ENCODE measurements around the gene LARGE1. TPM values are rescaled to one million over a fixed set of nuclear protein-coding genes. Genes with fewer than 3 reads are reported as not detected.
A peak's percentile ranks its signal among the peaks of the same experiment; 100 is the strongest.

The LARGE1 gene
- total and polyA plus RNA-seq, 7 donors, result 14.9 to 91.6 (median 46.1) TPM

GRCh38 chr22:33894515-33894914 lies 25.8 kb downstream of the LARGE1 start:
- ATAC-seq, result peak in 3 of 4 donors; percentile 45 to 60 (median 52)
- H3K4me1 ChIP-seq, result peaks cover 6% of the 10 kb centered on the region
- H3K9me3 ChIP-seq, result no peaks in the 10 kb centered on the region
- H3K36me3 ChIP-seq (ENCODE audit: insufficient read depth in 1 of 2, low read depth in 1 of 2), result no peaks in the 10 kb centered on the region
- intact Hi-C loops (cut with DNase I), result no loop called here
- WGBS, 3 donors, result 55 to 79% (median 63%) methylated on average over 2 of the region's 2 CpGs
- no peaks in the 10 kb centered on the region for H3K27me3 ChIP-seq (ENCODE audit: insufficient read depth in 3 of 3, low read length in 2 of 3)
- DNase-seq, result no peak
- no peak overlapping the region for H3K27ac ChIP-seq
- no peak for TF ChIP-seq CTCF (IDR thresholded peaks at IDR 0.05)
- H3K4me3 ChIP-seq, result no peak overlapping the region

- DNase-seq (no peak), ATAC-seq (no peak)
- intact Hi-C loops (cut with DNase I), result no loop called here
- no peaks in the 10 kb centered on the region for H3K36me3 ChIP-seq (ENCODE audit: insufficient read depth in 1 of 2, low read depth in 1 of 2)
- H3K27me3 ChIP-seq (ENCODE audit: insufficient read depth in 3 of 3, low read length in 2 of 3), result no peaks in the 10 kb centered on the region
- H3K4me1 ChIP-seq, result peaks cover 3% of the 10 kb centered on the region
- H3K4me3 ChIP-seq, result no peak overlapping the region
- no peaks in the 10 kb centered on the region for H3K9me3 ChIP-seq
- no peak for TF ChIP-seq CTCF (IDR thresholded peaks at IDR 0.05)
- no peak overlapping the region for H3K27ac ChIP-seq
These were observed 26.2 kb downstream of the LARGE1 start for GRCh38 chr22:33894036-33894435.

GRCh38 chr22:33893512-33893911 lies 26.8 kb downstream of the LARGE1 start:
- H3K27ac ChIP-seq, result no peak overlapping the region
- ATAC-seq, result no peak
- peaks cover 3% of the 10 kb centered on the region for H3K4me1 ChIP-seq
- intact Hi-C loops (cut with DNase I), result no loop called here
- DNase-seq, result no peak
- no peak for TF ChIP-seq CTCF (IDR thresholded peaks at IDR 0.05)
- H3K27me3 ChIP-seq (ENCODE audit: insufficient read depth in 3 of 3, low read length in 2 of 3), result no peaks in the 10 kb centered on the region
- no peaks in the 10 kb centered on the region for H3K9me3 ChIP-seq
- no peaks in the 10 kb centered on the region for H3K36me3 ChIP-seq (ENCODE audit: insufficient read depth in 1 of 2, low read depth in 1 of 2)
- WGBS, 3 donors, result 91 to 93% (median 92%) methylated on average over 7 of the region's 7 CpGs
- H3K4me3 ChIP-seq, result no peak overlapping the region

- no peak overlapping the region for H3K27ac ChIP-seq
- no peak overlapping the region for H3K4me3 ChIP-seq
These were observed 28.3 kb downstream of the LARGE1 start for GRCh38 chr22:33891992-33892391.

More at GRCh38 chr22:33891992-33892391, 28.3 kb downstream of the LARGE1 start:
- intact Hi-C loops (cut with DNase I), result no loop called here
- DNase-seq, result no peak
- WGBS, 3 donors, result 79 to 91% (median 83%) methylated on average over 7 of the region's 7 CpGs
- ATAC-seq, result no peak
- peaks cover 3% of the 10 kb centered on the region for H3K4me1 ChIP-seq
- no peaks in the 10 kb centered on the region for H3K27me3 ChIP-seq (ENCODE audit: insufficient read depth in 3 of 3, low read length in 2 of 3)
- no peaks in the 10 kb centered on the region for H3K36me3 ChIP-seq (ENCODE audit: insufficient read depth in 1 of 2, low read depth in 1 of 2)
- no peaks in the 10 kb centered on the region for H3K9me3 ChIP-seq
- no peak for TF ChIP-seq CTCF (IDR thresholded peaks at IDR 0.05)
